ENCODE results near the gene AKAP11.

The AKAP11 gene

DNA sequence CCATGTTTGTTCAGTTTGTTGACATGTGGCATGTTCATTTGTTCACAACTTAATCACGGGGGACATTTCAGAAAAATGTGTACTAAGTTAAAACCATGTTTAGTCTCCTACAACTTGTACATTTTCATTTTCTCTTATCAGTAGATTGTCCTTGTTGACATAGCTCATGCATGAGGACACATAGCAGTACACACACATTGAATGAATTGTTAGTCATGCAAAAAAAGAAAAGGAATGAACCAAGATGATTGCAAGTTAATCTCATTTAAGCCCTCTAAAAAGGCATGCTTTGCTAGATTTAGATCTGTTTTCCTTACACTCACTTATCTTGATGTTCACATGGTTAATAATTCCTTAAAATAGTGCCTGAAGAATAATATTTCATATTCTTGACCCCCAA lies 38.2 kb upstream of the AKAP11 start:
- H3K4me3 ChIP-seq (ENCODE audit: insufficient read length, low read depth), result no peak overlapping the region
- no peaks in the 10 kb centered on the region for H3K4me1 ChIP-seq (ENCODE audit: insufficient read depth, insufficient read length)
- TF ChIP-seq YY1 (IDR thresholded peaks at IDR 0.05; ENCODE audit: insufficient read depth, insufficient read length), result no peak
- TF ChIP-seq ZNF274 (IDR thresholded peaks at IDR 0.05; ENCODE audit: low read depth, low read length), result no peak
- no peak for TF ChIP-seq SUZ12 (IDR thresholded peaks at IDR 0.05; ENCODE audit: extremely low read depth, insufficient read depth, insufficient read length)
- H3K36me3 ChIP-seq (ENCODE audit: insufficient read depth, insufficient read length, low read length), result no peaks in the 10 kb centered on the region
- no peaks in the 10 kb centered on the region for H3K27me3 ChIP-seq (ENCODE audit: insufficient read depth, insufficient read length)
- no peak for DNase-seq (ENCODE audit: low read depth, low spot score)
- no peak overlapping the region for H3K9ac ChIP-seq (ENCODE audit: insufficient read length, low read depth)
- H3K9me3 ChIP-seq (ENCODE audit: insufficient read depth, low read length), result no peaks in the 10 kb centered on the region

DNA sequence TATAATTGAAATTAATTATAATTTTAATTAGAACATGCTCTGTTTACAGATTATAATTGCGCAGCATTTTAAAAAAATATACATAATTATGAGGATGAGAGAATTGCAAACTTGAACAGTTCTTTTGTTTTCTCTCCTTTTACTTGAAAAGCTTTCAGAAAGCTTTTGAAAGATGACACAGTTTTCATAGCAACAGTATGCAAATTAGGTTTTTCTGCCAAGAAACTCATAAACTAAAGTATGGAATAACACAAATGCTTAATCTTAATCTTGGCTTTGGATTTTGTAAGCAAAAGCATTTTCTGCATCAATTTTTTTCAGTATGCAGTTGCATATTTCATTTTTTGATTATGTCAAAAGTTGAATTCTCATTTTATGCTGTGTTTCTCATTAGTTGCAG lies 32.8 kb upstream of the AKAP11 start:
- TF ChIP-seq YY1 (IDR thresholded peaks at IDR 0.05; ENCODE audit: insufficient read depth, insufficient read length) (no peak), ZNF274 (IDR thresholded peaks at IDR 0.05; ENCODE audit: low read depth, low read length) (no peak), SUZ12 (IDR thresholded peaks at IDR 0.05; ENCODE audit: extremely low read depth, insufficient read depth, insufficient read length) (no peak)
- Histone ChIP-seq H3K36me3 (ENCODE audit: insufficient read depth, insufficient read length, low read length) (no peaks in the 10 kb centered on the region), H3K4me1 (ENCODE audit: insufficient read depth, insufficient read length) (no peaks in the 10 kb centered on the region), H3K27me3 (ENCODE audit: insufficient read depth, insufficient read length) (no peaks in the 10 kb centered on the region), H3K4me3 (ENCODE audit: insufficient read length, low read depth) (no peak overlapping the region), H3K9ac (ENCODE audit: insufficient read length, low read depth) (no peak overlapping the region), H3K9me3 (ENCODE audit: insufficient read depth, low read length) (no peaks in the 10 kb centered on the region)
- DNase-seq (ENCODE audit: low read depth, low spot score), result no peak

DNA sequence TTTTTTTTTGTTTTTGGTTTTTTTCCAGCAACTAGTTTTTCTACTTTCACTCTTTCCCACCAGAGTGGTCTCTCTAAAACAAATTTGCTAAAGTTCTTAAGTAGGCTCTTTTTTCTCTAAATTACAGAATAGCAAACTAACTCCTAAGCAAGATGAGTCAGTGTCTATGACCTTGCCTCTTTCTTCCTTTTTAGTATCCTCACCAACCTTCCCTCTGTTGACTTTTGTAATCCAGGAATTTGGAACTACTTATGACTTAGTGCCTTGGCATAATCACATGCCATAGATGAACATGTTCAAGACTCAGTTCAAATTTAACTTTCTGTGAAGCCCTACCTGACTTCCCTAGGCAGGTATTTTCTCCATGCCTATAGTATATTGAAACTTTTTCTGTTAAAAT lies 32.3 kb upstream of the AKAP11 start:
- Histone ChIP-seq H3K4me1 (ENCODE audit: insufficient read depth, insufficient read length) (no peaks in the 10 kb centered on the region), H3K9ac (ENCODE audit: insufficient read length, low read depth) (no peak overlapping the region), H3K9me3 (ENCODE audit: insufficient read depth, low read length) (no peaks in the 10 kb centered on the region), H3K36me3 (ENCODE audit: insufficient read depth, insufficient read length, low read length) (no peaks in the 10 kb centered on the region), H3K27me3 (ENCODE audit: insufficient read depth, insufficient read length) (no peaks in the 10 kb centered on the region), H3K4me3 (ENCODE audit: insufficient read length, low read depth) (no peak overlapping the region)
- TF ChIP-seq ZNF274 (IDR thresholded peaks at IDR 0.05; ENCODE audit: low read depth, low read length) (no peak), SUZ12 (IDR thresholded peaks at IDR 0.05; ENCODE audit: extremely low read depth, insufficient read depth, insufficient read length) (no peak), YY1 (IDR thresholded peaks at IDR 0.05; ENCODE audit: insufficient read depth, insufficient read length) (no peak)
- DNase-seq (ENCODE audit: low read depth, low spot score), result no peak

DNA sequence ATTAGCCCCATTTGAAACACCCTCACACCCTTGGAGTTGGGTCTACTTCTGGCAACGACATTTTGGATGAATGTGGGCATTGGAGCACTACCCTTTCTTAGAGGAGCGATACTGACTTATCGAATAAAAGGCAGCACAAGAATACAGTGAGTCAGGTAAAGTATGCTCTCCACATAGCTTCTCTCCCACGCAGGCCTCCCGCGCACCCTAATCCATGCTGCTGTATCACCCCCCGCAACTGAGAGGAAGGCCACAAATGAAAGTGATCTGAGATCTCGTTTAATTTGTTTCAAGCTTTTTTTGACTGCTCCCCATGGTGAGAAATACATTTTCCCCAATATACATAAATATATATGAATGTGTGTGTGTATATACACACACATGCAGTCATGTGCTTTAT lies 25.4 kb upstream of the AKAP11 start:
- no peak for DNase-seq (ENCODE audit: low read depth, low spot score)
- H3K27me3 ChIP-seq (ENCODE audit: insufficient read depth, insufficient read length), result no peaks in the 10 kb centered on the region
- no peaks in the 10 kb centered on the region for H3K9me3 ChIP-seq (ENCODE audit: insufficient read depth, low read length)
- H3K36me3 ChIP-seq (ENCODE audit: insufficient read depth, insufficient read length, low read length), result no peaks in the 10 kb centered on the region
- TF ChIP-seq ZNF274 (IDR thresholded peaks at IDR 0.05; ENCODE audit: low read depth, low read length) (no peak), SUZ12 (IDR thresholded peaks at IDR 0.05; ENCODE audit: extremely low read depth, insufficient read depth, insufficient read length) (no peak), YY1 (IDR thresholded peaks at IDR 0.05; ENCODE audit: insufficient read depth, insufficient read length) (no peak)
- no peaks in the 10 kb centered on the region for H3K4me1 ChIP-seq (ENCODE audit: insufficient read depth, insufficient read length)
- no peak overlapping the region for H3K9ac ChIP-seq (ENCODE audit: insufficient read length, low read depth)
- no peak overlapping the region for H3K4me3 ChIP-seq (ENCODE audit: insufficient read length, low read depth)

DNA sequence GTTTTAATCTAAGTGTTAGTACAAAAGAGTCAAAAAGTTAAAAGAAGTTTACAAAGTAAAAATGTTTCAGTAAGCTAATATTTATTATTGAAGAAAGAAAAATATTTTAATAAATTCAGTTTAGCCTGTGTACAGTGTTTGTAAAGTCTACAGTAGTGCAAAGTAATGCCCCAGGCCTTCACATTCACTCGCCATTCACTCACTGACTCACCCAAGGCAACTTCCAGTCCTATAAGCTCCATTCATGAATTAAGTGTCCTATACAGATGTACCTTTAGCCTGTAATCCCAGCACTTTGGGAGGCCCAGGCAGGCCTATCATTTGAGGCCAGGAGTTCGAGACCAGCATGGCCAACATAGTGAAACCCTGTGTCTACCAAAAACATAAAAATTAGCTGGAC lies 24.1 kb upstream of the AKAP11 start:
- Histone ChIP-seq H3K9ac (ENCODE audit: insufficient read length, low read depth) (no peak overlapping the region), H3K4me1 (ENCODE audit: insufficient read depth, insufficient read length) (no peaks in the 10 kb centered on the region), H3K36me3 (ENCODE audit: insufficient read depth, insufficient read length, low read length) (no peaks in the 10 kb centered on the region), H3K27me3 (ENCODE audit: insufficient read depth, insufficient read length) (no peaks in the 10 kb centered on the region), H3K9me3 (ENCODE audit: insufficient read depth, low read length) (no peaks in the 10 kb centered on the region), H3K4me3 (ENCODE audit: insufficient read length, low read depth) (no peak overlapping the region)
- DNase-seq (ENCODE audit: low read depth, low spot score), result no peak
- TF ChIP-seq SUZ12 (IDR thresholded peaks at IDR 0.05; ENCODE audit: extremely low read depth, insufficient read depth, insufficient read length), result no peak
- no peak for TF ChIP-seq YY1 (IDR thresholded peaks at IDR 0.05; ENCODE audit: insufficient read depth, insufficient read length)
- TF ChIP-seq ZNF274 (IDR thresholded peaks at IDR 0.05; ENCODE audit: low read depth, low read length), result no peak

DNA sequence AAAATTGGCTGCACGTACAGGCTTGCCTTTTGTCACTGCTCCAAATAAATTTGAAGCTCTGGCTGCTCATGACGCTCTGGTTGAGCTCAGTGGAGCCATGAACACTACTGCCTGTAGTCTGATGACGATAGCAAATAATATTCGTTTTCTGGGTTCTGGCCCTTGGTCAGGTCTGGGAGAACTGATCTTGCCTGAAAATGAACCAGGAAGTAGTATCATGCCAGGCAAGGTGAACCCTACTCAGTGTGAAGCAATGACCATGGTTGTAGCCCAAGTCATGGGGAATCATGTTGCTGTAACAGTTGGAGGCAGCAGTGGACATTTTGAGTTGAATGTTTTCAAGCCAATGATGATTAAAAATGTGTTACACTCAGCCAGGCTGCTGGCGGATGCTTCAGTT lies 16.1 kb upstream of the AKAP11 start:
- Histone ChIP-seq H3K4me3 (ENCODE audit: insufficient read length, low read depth) (no peak overlapping the region), H3K27me3 (ENCODE audit: insufficient read depth, insufficient read length) (no peaks in the 10 kb centered on the region), H3K36me3 (ENCODE audit: insufficient read depth, insufficient read length, low read length) (no peaks in the 10 kb centered on the region), H3K9me3 (ENCODE audit: insufficient read depth, low read length) (no peaks in the 10 kb centered on the region), H3K4me1 (ENCODE audit: insufficient read depth, insufficient read length) (no peaks in the 10 kb centered on the region), H3K9ac (ENCODE audit: insufficient read length, low read depth) (no peak overlapping the region)
- TF ChIP-seq SUZ12 (IDR thresholded peaks at IDR 0.05; ENCODE audit: extremely low read depth, insufficient read depth, insufficient read length) (no peak), ZNF274 (IDR thresholded peaks at IDR 0.05; ENCODE audit: low read depth, low read length) (no peak), YY1 (IDR thresholded peaks at IDR 0.05; ENCODE audit: insufficient read depth, insufficient read length) (no peak)
- no peak for DNase-seq (ENCODE audit: low read depth, low spot score)

DNA sequence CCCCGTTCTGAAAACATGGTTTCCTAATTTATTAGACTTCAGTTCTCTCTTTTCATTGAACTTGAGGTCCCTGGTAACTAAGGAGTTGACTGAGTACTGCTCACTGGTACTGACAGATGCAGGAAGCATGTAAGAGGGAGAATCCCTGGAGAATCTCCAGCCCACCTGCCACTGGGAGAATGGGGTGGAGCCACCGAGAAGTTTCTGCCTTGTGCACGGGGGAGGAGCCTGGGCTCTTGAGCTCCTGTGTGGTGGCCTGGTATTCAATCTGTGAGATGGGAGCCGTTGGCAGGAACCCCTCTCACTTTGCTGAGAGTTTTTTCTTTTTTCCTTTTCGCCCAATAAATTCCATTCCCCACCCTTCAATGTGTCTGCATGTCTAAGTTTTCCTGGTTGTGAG lies 13.2 kb upstream of the AKAP11 start:
- H3K4me1 ChIP-seq (ENCODE audit: insufficient read depth, insufficient read length), result no peaks in the 10 kb centered on the region
- TF ChIP-seq SUZ12 (IDR thresholded peaks at IDR 0.05; ENCODE audit: extremely low read depth, insufficient read depth, insufficient read length), result no peak
- TF ChIP-seq ZNF274 (IDR thresholded peaks at IDR 0.05; ENCODE audit: low read depth, low read length), result no peak
- no peak for TF ChIP-seq YY1 (IDR thresholded peaks at IDR 0.05; ENCODE audit: insufficient read depth, insufficient read length)
- no peak for DNase-seq (ENCODE audit: low read depth, low spot score)
- no peaks in the 10 kb centered on the region for H3K27me3 ChIP-seq (ENCODE audit: insufficient read depth, insufficient read length)
- H3K9me3 ChIP-seq (ENCODE audit: insufficient read depth, low read length), result no peaks in the 10 kb centered on the region
- H3K36me3 ChIP-seq (ENCODE audit: insufficient read depth, insufficient read length, low read length), result no peaks in the 10 kb centered on the region
- no peak overlapping the region for H3K4me3 ChIP-seq (ENCODE audit: insufficient read length, low read depth)
- no peak overlapping the region for H3K9ac ChIP-seq (ENCODE audit: insufficient read length, low read depth)

DNA sequence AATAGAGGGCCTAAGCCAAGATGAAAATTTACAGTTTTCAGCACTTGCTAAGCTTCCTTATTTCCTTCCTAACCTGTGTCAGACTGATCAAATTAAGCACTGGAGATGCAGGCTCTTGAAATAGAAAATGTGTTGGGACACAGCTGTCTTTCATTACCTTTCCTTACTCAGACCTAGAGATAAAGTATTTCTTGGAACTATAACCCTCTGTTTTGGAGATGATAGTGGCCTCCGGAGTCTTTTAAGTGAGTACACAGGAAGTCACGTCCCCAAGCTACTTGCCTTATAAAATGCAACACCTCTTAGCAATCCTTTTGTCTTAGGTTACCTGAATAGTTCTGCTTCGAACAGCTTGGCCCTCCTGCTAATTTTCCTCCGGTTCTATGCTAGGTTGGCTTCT lies 12.4 kb upstream of the AKAP11 start:
- Histone ChIP-seq H3K4me1 (ENCODE audit: insufficient read depth, insufficient read length) (no peaks in the 10 kb centered on the region), H3K27me3 (ENCODE audit: insufficient read depth, insufficient read length) (no peaks in the 10 kb centered on the region), H3K9ac (ENCODE audit: insufficient read length, low read depth) (no peak overlapping the region), H3K4me3 (ENCODE audit: insufficient read length, low read depth) (no peak overlapping the region), H3K9me3 (ENCODE audit: insufficient read depth, low read length) (no peaks in the 10 kb centered on the region), H3K36me3 (ENCODE audit: insufficient read depth, insufficient read length, low read length) (no peaks in the 10 kb centered on the region)
- TF ChIP-seq YY1 (IDR thresholded peaks at IDR 0.05; ENCODE audit: insufficient read depth, insufficient read length) (no peak), ZNF274 (IDR thresholded peaks at IDR 0.05; ENCODE audit: low read depth, low read length) (no peak), SUZ12 (IDR thresholded peaks at IDR 0.05; ENCODE audit: extremely low read depth, insufficient read depth, insufficient read length) (no peak)
- no peak for DNase-seq (ENCODE audit: low read depth, low spot score)
